HG02870 (cell line): ENCODE results near the gene SETMAR.
"Not testable (repeated sequence)": the region's sequence is repeated elsewhere in the genome, so short reads cannot be mapped to it uniquely, and the experiment has no call there.

Experiments
- ATAC-seq: cut with Tn5 transposase; IDR thresholded peaks from one replicate; pipeline ENCODE4 v1.9.1; 2021; ENCODE audit warnings: mild to moderate bottlenecking, moderate library complexity; ENCODE audit not compliant: unreplicated experiment

SETMAR gene

DNA sequence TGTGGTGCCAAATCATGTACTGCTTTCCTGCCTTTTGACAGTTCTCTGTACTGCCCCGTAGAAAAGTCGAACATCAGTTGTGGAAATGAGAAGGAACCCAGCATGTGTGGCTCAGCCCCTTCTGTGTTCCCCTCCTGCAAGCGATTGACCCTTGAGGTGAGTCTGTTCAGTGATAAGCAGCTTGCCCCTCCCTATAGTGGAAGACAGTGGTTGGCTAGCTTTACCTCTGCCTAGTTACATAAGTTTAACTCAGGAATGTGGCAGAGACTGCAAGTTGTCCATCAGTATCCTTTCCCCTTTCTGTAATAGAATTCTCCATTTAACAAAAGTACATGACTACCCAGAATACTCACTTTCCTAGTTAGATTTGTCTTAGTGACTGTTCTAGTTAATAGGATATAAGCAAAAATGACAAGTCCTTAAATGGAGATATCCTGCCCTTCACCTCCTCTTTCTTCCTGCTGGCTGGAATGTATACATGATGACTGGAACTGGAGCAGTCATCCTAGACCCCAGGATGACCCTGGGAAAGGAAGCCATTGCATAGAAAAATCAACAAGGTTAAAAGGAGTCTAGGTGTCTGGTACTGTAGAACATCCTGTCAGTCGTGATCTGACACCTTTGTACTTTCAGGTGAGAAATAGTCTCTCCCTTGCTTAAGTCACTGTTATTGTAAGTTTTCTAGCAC is 10.6 kb downstream of the SETMAR start:
- no peak for ATAC-seq

DNA sequence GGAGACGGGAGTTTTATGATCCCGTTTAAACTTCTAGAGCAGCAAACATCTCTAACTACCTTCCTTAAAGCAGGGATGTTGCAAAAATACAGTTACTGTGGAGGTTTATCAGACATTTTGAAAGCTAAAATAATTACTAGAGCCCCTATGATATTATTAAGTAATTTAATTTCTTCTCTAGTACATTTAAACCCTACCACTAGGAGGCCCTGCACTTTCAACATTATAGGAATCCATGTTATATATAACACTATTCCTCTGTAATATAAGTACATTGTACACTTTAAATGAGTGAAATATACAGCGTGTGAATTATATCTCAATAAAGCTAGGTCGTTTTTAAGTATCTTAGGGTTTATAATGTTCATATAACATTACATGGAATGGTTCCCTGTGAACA is 11.5 kb downstream of the SETMAR start:
- no peak for ATAC-seq

DNA sequence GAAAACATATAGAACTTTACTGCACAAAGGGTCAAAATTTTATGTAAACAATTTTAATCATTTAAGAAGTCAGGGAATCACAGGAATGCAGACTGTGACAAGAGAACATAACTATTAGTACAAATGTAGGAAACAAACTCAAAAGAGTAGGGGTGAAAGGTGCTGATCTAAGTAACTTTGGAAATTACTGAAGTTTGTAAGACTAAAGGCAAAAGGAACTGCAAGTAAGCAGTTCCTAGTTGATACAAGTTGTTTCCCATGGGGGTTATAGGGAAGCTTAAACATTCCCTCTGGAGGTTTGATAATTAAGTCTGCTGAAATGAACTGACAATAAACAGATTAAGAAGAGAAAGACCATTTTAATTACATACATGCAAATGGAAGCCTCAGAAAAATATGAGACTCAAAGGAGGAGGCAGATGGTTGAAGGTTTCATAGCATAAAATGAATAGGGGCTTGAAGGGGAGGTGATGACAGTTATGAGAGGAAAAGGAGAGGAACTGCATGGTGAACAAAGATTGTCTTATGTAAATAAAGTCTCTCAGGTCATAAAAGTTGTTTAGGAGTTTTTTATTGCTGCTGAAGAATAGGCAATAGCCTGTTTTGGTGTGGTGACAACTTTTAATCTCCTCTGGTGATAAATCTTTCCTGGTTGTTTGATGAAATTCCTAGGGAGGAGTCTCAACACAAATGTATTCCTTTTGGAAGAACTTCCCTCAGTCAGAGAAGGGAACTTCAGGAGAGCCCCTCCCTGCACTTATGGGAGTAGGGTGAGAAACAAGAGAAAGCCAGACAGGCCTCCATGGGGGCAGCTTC is 17.1 kb downstream of the SETMAR start:
- no peak for ATAC-seq

DNA sequence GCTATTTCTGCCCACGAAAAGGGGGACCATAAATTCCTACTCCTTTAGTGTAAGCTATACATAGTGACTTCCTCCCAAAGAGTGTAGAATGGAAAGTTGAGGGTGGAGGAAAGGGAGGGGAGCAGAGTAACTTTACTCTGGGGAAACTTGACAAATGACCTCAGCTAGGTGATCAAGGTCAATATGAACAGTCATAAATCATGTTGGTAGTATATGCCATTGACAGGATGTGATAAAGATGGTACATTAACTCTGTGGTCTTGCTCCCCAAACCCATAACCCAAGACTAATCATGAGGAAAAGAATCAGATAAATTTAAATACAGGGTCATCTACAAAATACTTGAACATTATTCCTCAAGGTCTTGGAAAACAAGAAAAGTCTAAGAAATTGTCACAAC is 18.6 kb downstream of the SETMAR start:
- ATAC-seq, result no peak

DNA sequence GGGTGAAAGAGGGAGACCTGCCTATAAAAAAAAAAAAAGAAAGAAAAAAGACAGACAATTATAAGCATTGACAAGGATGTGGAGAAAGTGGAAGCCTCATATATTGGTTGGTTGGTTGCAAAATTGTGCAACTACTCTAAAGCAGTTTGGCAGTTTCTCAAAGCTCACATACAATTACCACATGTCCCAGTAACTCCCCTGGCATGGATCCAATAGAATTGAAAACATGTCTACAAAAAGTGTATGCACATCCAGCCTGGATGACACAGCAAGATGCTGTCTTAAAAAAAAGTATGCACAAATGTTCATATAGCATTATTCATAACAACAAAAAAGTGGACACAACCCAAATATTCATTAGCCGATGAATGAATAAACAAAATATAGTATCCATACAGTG is 19.5 kb downstream of the SETMAR start:
- no peak for ATAC-seq

DNA sequence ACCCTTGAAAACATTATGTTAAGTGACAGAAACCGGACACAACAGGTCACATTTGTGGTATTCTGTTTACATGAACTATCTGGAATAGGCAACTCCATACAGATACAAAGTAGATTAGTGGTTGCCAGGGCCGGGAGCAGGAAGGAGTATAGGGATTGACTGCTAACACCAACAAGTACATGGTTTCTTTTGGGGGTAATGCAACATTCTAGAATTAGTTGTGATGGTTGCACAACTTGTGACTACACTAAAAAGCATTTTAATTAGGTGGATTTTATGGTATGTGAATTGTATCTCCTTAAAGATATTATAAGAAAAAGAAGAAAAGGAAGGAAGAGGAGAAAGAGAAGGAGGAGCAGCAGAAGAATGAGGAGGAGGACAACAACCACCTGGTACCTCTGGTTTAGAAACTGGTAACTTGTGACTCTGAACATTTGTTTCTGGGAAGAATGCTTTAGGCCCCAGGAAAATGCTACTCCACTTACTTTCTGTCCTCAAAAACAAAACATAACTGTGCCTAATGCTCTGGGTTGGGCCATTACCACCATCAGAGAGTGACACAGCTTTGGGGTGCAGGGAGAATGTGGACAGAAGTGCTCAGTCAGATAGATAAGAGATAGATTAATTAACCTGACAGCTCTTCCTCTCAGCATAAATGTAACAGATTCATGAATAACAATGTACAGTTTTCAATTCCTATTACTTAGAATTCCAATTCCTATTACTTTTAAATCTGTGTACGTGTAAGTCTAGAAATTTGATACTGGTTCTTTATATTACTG is 20.3 kb downstream of the SETMAR start:
- ATAC-seq, result no peak

DNA sequence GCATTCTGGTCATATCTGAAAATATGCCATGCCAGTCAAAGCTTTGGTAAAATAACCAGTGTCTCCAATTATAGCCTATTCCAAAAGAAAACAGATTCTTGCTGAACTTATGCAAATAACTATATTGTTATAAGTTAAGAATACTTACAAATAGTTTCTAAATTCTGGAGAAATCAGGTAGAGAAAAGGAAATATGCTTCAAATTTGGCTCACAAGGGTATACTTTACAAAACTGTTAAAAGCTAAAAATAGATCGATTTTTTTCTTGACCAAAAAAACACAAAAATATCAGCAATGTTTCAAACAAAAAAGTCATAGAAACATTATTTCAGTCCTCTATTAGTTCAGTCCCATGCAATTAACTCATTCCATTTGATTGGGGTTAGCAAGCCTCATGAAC is 23.7 kb downstream of the SETMAR start:
- ATAC-seq, result no peak

DNA sequence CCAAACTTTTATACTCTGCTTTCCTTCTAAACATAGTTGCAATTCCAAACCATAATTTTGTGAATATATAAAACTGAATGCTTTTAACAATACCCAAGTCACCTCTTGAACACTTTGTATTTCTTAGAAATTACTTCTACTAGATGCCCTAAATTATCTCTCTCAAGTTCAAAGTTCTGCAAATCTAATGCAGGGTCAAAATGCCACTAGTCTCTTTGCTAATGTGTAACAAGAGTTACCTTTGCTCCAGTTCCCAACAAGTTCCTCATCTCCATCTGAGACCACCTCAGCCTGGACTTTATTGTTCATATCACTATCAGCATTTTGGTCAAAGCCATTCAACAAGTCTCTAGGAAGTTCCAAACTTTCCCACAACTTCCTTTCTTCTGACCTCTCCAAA is 26.6 kb downstream of the SETMAR start:
- not testable (repeated sequence) for ATAC-seq

DNA sequence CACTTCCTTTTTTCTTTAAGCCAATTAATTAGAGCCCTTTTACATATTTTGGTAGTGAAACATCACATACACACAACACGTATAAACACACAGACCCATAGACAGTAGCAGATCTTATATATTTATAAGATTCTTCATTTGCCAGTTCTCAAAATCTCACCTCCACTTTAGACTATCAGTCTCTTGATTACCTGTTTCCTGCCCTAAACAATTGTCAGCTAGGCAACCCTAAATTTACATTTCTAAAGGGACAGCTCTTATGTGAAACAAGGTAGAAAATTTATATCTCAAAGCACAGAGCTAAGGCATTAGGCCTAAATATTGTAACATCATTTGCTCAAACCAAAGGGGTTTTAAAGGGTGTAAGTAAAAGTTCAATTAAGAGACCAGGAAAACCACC is 28.9 kb downstream of the SETMAR start:
- no peak for ATAC-seq

DNA sequence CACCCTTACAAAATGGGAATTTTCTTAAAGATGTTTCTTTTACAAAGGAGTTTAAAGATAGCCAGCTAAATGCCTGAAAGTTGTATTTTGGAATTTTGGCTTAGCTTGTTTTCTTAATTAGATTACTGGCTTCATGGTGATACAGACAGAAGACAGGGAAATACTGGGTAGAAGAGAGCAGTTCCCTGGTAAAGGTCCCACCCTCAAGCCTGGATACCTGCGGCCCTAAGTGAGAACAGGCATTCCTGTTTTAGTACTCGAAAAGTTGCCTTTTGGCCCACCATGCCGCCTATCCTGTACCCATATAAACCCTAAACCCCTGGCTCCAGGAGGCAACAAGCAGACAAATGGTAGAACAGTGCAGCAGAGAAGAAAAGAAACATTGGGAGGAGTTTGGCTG is 29.4 kb downstream of the SETMAR start:
- no peak for ATAC-seq

DNA sequence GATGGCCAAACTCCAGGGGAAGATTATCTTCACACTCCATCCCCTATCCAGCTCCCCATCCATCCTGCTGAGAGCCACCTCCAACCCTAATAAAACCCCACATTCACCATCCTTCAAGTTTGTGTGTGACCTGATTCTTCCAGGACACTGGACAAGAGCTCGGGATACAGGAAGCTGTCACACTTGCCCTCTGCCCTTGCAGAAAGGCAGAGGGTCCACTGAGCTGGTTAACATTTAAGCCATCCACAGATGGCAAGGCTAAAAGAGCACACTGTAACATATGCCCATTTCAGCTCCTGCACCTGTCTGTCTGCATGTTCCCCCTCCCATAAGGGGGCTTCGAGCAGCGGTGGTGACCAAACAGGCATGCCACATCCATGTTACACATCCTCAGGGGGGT is 29.8 kb downstream of the SETMAR start:
- ATAC-seq, result no peak

DNA sequence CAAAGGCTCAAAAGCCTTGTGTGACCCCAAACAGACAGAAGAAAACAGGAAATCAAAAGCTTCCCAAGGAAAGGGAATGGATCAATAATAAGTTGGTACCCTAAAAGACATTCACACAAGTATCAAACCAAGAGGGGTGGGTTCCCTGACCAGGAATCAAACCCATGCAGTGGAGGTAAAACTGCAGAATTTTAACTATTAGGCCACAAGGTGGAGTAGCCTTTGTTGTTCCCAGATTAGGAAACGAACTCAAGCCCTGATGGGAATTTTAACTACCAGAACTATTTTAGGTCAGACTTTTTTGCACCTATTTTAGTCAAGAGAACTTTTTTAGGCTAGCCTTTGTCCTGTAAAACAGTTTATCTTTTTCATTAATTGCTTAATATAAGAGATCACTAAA is 31.4 kb downstream of the SETMAR start:
- no peak for ATAC-seq

DNA sequence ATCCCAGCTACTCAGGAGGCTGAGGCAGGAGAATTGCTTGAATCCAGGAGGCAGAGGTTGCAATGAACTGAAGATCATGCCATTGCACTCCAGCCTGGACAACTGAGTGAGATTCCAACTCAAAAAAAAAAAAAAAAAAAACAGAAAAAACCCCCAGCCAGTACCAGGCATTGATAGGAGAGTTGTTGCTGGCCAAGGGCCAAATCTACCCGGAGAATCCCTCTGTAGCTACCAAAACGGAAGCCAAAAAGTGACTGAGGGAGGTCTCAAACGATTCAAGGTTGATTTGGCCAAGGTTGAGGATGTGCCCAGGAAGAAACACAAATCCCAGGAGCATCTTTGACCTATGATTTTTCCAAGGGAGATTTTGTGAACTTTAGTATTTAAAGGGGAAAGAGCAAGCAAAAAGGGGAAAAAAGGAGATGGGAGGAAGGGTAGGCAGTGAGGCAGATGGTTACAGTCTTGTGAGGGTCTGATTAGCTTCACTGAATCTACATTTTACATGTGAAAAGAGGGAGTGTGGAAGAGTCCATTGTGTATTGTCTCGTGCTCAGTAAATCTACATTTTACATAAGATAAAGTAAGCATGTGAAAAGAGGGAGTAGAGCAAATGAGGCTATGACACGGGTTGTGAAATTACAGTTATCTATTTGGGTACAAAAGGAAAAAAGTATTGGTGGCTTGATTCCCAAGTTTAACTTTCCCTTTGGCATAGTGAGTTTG is 32.8 kb downstream of the SETMAR start:
- no peak for ATAC-seq

DNA sequence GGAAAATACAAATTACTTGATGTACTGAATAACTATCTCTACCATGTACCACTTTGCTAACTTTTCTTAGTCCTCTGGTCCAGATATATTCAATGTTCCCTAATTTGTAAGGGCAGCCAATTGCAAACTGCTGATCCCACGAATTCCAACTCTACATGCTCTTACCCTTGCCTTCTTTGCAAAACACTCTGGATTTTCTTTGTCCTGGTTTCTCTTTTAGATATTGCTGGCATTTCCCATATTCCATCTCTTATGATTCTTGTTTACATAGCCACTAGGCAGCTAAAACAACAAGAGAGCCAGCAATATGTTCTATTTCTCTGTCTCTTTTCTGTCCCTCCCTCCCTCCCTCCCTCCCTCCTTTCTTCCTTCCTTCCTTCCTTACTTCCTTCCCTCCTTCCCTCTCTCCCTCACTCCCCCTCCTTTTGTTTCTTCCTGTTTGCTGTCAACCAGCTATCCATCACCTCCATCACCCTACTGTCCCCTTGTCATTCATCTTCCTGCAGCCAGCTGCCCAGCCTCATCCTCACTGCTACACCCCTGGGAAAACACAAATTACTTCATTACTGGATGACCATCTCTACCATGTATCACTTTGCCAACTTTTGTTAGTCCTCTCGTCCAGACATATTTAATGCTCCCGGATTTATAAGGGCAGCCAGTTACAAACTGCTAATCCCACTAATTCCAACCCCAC is 33.8 kb downstream of the SETMAR start:
- ATAC-seq, result no peak

DNA sequence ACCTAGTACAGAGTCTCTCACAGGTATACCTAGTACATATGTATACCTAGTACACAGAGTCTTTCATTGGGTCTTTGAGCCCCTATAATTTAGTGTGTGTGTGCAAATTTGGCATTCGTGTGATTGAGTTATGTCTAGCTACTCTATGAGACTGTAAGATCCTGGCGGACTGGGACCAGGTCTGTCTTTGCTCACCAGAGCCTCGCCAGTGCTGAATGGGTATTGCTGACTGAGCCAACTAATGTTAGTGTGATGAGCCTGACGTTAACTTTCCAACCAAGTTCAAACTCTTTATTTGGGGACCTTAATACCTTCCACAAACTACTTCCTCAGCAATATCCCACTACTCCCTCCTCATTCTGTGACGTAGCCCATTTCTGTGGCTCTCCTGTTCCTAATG is 35.6 kb downstream of the SETMAR start:
- ATAC-seq, result no peak

DNA sequence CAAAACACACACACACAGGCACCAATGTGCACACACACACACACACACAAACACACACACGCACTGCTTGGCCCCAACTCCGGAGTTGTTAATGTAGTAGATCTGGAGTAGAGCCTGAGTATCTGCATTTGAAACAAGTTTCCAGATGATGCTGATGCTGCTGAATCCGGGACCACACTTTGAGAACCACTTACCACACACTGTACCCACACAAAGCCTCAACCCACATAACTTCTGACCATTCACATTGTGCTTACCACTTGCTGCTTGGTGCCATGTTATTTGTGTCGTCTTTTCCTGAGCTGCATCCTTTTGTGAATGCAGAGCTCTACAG is 36.9 kb downstream of the SETMAR start:
- ATAC-seq, result no peak

DNA sequence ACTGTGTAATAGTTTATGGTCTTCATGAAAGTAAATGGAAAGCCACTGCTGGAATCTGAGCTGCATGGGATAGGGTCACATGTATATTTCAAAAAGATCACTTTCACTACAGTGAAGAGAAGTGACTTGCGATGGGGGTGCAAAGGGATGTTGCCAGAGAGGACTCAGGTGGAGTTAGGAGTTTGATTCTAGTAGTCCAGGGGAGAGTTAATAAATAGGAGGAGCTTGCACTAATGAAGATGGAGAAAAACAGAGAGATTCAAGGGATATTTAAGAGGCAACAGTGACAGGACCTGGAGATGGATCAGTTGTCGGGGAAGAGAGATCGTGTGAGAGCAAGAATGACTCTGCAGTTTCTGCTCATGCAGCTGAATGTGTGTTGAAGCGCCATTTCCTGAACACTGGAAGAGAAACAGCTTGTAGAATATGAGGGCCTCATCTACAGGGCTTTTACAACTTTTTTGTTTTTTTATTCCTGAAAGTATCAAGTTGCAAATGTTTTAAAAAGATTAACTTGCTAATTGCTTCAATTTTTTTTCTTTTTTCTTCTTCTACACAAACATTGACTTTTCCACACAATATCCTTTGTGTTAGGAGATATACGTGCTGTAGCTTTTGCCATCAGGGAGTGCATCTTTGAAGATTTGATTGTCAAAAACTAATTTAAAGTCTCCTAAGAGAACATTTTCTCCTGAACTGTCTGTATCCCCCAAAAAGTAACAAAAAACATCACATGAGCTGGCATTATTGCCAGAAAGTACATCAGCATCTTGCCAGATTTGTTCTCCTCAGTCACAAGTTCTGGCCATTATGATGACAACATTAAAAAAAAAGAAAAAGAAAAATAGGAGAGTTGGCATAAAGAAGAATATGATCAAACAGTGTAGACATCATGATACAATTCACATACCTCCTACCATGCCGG is 37.5 kb downstream of the SETMAR start:
- no peak for ATAC-seq

DNA sequence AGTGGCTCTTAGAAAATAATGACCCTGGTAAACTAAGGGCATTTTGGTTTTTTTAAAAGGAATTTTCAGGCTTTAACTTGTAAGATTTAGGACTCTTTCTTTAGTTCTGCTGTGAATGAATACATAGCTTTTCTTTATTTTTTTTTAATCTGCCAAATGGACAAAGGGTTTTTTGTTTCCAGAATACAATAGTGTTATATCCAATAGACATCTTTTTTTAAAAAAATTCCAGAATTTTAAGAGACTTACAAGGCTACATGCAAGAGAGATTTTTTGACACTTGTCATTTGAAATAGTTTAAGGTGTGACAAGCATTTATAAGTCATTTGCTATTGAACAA is 38.1 kb downstream of the SETMAR start:
- no peak for ATAC-seq

DNA sequence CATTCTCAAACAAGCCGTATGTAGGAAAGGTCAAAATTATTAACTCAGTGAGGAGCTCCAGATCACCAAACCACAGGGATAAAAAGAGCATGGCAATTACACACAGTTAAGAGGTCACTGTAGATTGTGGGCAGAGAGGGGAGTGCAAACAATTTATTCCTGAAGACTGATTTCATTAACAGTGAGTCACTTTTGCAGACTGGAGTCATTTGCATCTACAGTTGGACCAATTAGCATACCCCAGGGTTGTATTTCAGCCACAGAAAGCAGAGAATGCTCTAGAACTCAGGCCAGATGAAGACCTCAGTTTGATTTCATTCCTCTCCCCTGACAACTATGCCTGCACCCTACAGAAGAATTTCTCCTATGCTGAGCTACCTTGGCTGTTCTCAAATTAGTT is 40.1 kb downstream of the SETMAR start:
- no peak for ATAC-seq

DNA sequence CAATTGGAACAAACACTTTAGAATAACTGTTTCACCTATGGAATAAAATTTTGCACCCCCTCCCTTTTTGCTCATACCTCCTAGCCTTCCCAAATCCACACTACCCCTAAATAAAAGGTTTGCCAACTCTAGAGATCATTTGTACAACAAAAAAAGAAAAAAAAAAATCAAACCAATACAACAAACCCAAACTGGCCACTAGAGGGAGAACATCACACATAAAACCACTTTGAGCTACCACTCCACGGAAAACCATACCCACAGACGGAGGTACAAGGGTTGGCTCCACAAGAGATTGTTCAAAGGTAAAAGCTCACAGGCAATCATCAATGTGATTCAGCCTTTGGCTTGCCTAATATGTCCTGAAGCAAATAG is 47.6 kb downstream of the SETMAR start:
- peak; percentile 87 for ATAC-seq
